Activated naive CD4-positive, alpha-beta T cell treated with anti-CD3 and anti-CD28 coated beads, Interleukin-2, amount 10 ng/mL, durations not matched to agents 7 days and 5 days (primary cell): ENCODE measurements around the gene SPEG.

Experiments
- CTCF ChIA-PET: fragments of 350-600 bp; sonication (Branson Sonifier 250); formaldehyde crosslinking; loops from one replicate; lab custom pipeline; 2021; ENCODE audit warnings: antibody characterized with exemption; lab: Charles Lee
- DNase-seq: peaks from one replicate; pipeline ENCODE4 v3.0.0-alpha.2; 2020
- H3K27ac Mint-ChIP-seq: one replicate; pipeline ENCODE4 v1.8.0; 2021; ENCODE audit warnings: mild to moderate bottlenecking, moderate library complexity, mixed read lengths
- H3K27me3 Mint-ChIP-seq: one replicate; pipeline ENCODE4 v1.8.0; 2021; ENCODE audit warnings: mild to moderate bottlenecking, mixed read lengths
- H3K36me3 Mint-ChIP-seq: one replicate; pipeline ENCODE4 v1.8.0; 2021; ENCODE audit warnings: mixed read lengths
- H3K4me1 Mint-ChIP-seq: one replicate; pipeline ENCODE4 v1.8.0; 2021; ENCODE audit warnings: mixed read lengths
- H3K4me3 Mint-ChIP-seq: one replicate; pipeline ENCODE4 v1.8.0; 2021; ENCODE audit warnings: mild to moderate bottlenecking, moderate library complexity, mixed read lengths
- H3K9me3 Mint-ChIP-seq: one replicate; pipeline ENCODE4 v1.8.0; 2021; ENCODE audit warnings: mixed read lengths

SPEG gene

DNA sequence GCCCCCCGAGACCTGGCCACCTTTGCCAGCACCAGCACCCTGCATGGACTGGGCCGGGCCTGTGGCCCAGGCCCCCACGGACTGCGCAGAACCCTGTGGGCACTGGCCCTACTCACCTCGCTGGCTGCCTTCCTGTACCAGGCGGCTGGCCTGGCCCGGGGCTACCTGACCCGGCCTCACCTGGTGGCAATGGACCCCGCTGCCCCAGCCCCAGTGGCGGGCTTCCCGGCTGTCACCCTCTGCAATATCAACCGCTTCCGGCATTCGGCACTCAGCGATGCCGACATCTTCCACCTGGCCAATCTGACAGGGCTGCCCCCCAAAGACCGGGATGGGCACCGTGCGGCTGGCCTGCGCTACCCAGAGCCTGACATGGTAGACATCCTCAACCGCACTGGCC is 80.2 kb downstream of the SPEG start:
- DNase-seq = no peak
- CTCF ChIA-PET = no interaction called here
- Mint-ChIP-seq H3K27me3 (peaks cover 96% of the 10 kb centered on the region), H3K36me3 (no peaks in the 10 kb centered on the region), H3K4me1 (peaks cover 10% of the 10 kb centered on the region), H3K4me3 (no peak overlapping the region), H3K27ac (no peak overlapping the region), H3K9me3 (no peaks in the 10 kb centered on the region)

GRCh38 chr2:219515874-219516629 is 81.4 kb downstream of the SPEG start:
- CTCF ChIA-PET = interaction anchor here (1.0 kb wide), 2 partner anchors 14 to 16 kb away, joined by 3 to 4 read pairs; no protein-coding TSS in a partner anchor
- DNase-seq = no peak
- Mint-ChIP-seq H3K9me3 (no peaks in the 10 kb centered on the region), H3K4me3 (no peak overlapping the region), H3K27ac (no peak overlapping the region), H3K27me3 (peaks cover 96% of the 10 kb centered on the region), H3K4me1 (peaks cover 4% of the 10 kb centered on the region), H3K36me3 (no peaks in the 10 kb centered on the region)

DNA sequence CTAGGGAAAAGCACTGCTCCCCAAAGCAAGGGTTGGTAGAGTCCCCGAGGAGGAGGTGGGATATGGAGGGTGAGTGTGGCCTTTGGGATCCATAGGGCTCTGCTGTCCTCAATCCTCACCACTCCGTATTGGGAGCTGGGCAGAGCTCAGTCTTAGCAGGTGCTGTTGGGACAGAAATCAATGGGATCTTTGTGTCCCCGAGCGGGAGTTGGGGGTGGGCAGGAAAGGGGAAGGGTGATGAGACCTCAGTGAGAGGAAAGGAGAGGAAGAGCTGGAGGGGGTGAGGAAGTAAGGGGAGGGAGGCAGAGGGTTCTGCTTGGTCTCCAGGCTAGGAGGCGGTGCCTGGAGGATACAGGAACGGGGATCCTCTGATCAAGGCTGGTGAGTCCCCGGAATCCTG is 82.2 kb downstream of the SPEG start:
- CTCF ChIA-PET = interaction anchor here (0.6 to 1.2 kb wide), 3 partner anchors 17 to 370 kb away, joined by 3 read pairs; no protein-coding TSS in a partner anchor
- Mint-ChIP-seq H3K4me3 (no peak overlapping the region), H3K4me1 (peaks cover 4% of the 10 kb centered on the region), H3K36me3 (no peaks in the 10 kb centered on the region), H3K9me3 (no peaks in the 10 kb centered on the region), H3K27me3 (peaks cover 96% of the 10 kb centered on the region), H3K27ac (no peak overlapping the region)
- no peak for DNase-seq

GRCh38 chr2:219517954-219518778 is 83.5 kb downstream of the SPEG start:
- Mint-ChIP-seq H3K27ac (no peak overlapping the region), H3K9me3 (no peaks in the 10 kb centered on the region), H3K36me3 (no peaks in the 10 kb centered on the region), H3K4me1 (peaks cover 6% of the 10 kb centered on the region), H3K4me3 (no peak overlapping the region), H3K27me3 (peaks cover 96% of the 10 kb centered on the region)
- no peak for DNase-seq
- CTCF ChIA-PET = interaction anchor here (1.2 to 3.1 kb wide), 4 partner anchors 9 to 25 kb away, joined by 3 to 25 read pairs (median 6); a partner anchor contains a TSS

GRCh38 chr2:219519526-219519916 is 84.9 kb downstream of the SPEG start:
- H3K4me1 Mint-ChIP-seq = peaks cover 2% of the 10 kb centered on the region
- DNase-seq = no peak
- no peak overlapping the region for H3K27ac Mint-ChIP-seq
- no peaks in the 10 kb centered on the region for H3K36me3 Mint-ChIP-seq
- H3K9me3 Mint-ChIP-seq = no peaks in the 10 kb centered on the region
- peaks cover 96% of the 10 kb centered on the region for H3K27me3 Mint-ChIP-seq
- H3K4me3 Mint-ChIP-seq = no peak overlapping the region
- CTCF ChIA-PET = interaction anchor here (0.9 to 3.1 kb wide), 6 partner anchors 10 to 44 kb away, joined by 3 to 25 read pairs (median 7); a partner anchor contains a TSS

- Mint-ChIP-seq H3K4me1 (peaks cover 2% of the 10 kb centered on the region), H3K27ac (no peak overlapping the region), H3K9me3 (no peaks in the 10 kb centered on the region), H3K36me3 (no peaks in the 10 kb centered on the region), H3K27me3 (peaks cover 96% of the 10 kb centered on the region), H3K4me3 (no peak overlapping the region)
- CTCF ChIA-PET = interaction anchor here (1.1 to 3.1 kb wide), 6 partner anchors 10 to 117 kb away, joined by 5 to 25 read pairs (median 8); no protein-coding TSS in a partner anchor
- DNase-seq = no peak
Measured at GRCh38 chr2:219520079-219520478, 85.4 kb downstream of the SPEG start.

DNA sequence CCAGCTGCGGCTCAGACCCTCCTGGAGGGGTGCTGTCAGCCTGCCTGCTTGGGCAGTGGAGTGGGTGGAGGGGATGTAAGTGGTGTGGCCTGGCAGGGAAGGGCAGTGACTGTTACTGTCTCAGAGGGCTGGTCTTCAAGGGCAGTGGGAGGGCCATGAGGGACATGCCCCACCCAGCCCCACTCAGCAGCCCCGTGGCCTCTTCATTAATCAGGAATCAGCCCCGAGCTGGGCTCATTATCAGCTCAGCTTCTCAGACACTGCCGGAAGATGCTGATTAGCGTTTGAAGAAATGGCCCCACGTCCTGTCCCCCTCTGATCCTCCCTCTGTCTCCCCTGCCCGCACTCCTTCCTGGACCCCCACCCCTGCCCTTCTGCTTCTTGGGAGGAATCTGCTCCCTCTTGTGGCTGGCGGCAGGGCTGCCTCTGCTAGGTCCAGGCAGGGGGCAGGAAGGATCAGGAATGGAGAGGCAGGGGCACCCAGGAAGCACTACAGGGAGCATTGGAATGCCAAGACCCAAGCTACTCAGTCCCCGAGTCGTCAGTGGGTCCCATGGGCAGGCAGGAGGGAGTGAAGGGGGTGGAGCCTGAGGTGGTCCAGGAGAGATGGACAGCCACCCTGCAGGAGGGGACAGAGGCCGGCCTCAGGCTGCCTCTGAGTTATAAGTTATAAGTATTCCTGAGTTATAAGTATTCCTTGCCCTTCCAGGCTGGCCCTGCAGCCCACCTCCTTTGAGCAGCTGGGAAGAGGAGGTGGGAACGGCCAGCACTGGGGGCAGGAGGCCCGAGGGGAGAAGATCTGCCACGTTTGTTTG is 86.6 kb downstream of the SPEG start:
- Mint-ChIP-seq H3K9me3 (no peaks in the 10 kb centered on the region), H3K4me3 (no peak overlapping the region), H3K27me3 (peaks cover 96% of the 10 kb centered on the region), H3K4me1 (peaks cover 2% of the 10 kb centered on the region), H3K36me3 (no peaks in the 10 kb centered on the region), H3K27ac (no peak overlapping the region)
- CTCF ChIA-PET = interaction anchor here (1.0 to 3.1 kb wide), 7 partner anchors 9 to 118 kb away, joined by 3 to 25 read pairs (median 7); no protein-coding TSS in a partner anchor
- no peak for DNase-seq

- CTCF ChIA-PET = interaction anchor here (1.0 to 10.9 kb wide), 2 partner anchors 11 to 120 kb away, joined by 3 to 126 read pairs; no protein-coding TSS in a partner anchor
- Mint-ChIP-seq H3K27me3 (peaks cover 96% of the 10 kb centered on the region), H3K27ac (no peak overlapping the region), H3K4me1 (peaks cover 2% of the 10 kb centered on the region), H3K9me3 (no peaks in the 10 kb centered on the region), H3K4me3 (no peak overlapping the region), H3K36me3 (no peaks in the 10 kb centered on the region)
- DNase-seq = no peak
Measured at GRCh38 chr2:219522111-219523030, 87.7 kb downstream of the SPEG start.

- no peak for DNase-seq
- H3K27me3 Mint-ChIP-seq = peaks cover 96% of the 10 kb centered on the region
- H3K27ac Mint-ChIP-seq = no peak overlapping the region
- H3K4me1 Mint-ChIP-seq = peaks cover 2% of the 10 kb centered on the region
- no peaks in the 10 kb centered on the region for H3K36me3 Mint-ChIP-seq
- CTCF ChIA-PET = interaction anchor here (0.6 to 10.9 kb wide), 3 partner anchors 18 to 121 kb away, joined by 3 to 126 read pairs (median 3); no protein-coding TSS in a partner anchor
- no peak overlapping the region for H3K4me3 Mint-ChIP-seq
- no peaks in the 10 kb centered on the region for H3K9me3 Mint-ChIP-seq
Measured at GRCh38 chr2:219523031-219523671, 88.5 kb downstream of the SPEG start.

GRCh38 chr2:219524817-219525216 is 90.2 kb downstream of the SPEG start:
- Mint-ChIP-seq H3K4me3 (no peak overlapping the region), H3K4me1 (peaks cover 2% of the 10 kb centered on the region), H3K9me3 (no peaks in the 10 kb centered on the region), H3K27me3 (peaks cover 100% of the 10 kb centered on the region), H3K36me3 (no peaks in the 10 kb centered on the region), H3K27ac (no peak overlapping the region)
- no peak for DNase-seq
- CTCF ChIA-PET = interaction anchor here (1.0 to 10.9 kb wide), 6 partner anchors 14 to 122 kb away, joined by 3 to 131 read pairs (median 6); partner anchors contain the start of gene GMPPA

DNA sequence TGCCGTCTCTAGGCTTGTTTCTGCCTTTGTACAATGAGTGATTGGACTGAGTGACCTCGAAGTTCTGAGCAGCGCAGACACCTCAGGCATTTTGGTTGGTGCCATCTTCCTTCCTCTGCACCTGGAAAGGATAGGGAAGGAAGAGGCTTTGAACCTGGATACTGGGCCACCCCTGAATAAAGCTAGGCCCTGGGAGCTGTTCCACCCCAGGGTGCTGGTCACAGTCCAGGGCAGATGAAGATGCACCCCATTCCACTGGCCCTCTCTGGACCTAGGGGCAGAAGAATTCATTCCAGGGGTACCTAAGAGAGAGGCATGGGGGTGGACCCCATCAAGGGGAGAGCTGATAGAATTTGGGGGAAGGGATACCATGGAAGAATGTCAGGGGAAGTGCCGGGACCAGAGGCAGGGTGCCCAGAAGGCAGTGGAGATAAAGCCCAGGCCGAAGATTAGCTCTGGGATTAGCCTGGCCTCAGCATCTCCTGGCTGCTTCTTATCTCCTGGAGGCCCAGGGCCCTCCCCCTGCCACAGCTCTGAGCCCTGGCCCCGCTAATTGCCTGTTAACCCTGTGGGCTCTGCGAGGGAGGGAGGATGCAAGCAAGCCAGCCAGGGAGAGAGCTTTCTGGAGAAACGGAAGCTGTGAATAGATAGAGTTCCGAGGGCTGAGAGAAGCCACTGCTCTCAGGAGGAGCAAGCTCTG is 91.0 kb downstream of the SPEG start:
- peaks cover 100% of the 10 kb centered on the region for H3K27me3 Mint-ChIP-seq
- H3K4me3 Mint-ChIP-seq = no peak overlapping the region
- H3K36me3 Mint-ChIP-seq = no peaks in the 10 kb centered on the region
- H3K9me3 Mint-ChIP-seq = no peaks in the 10 kb centered on the region
- peaks cover 2% of the 10 kb centered on the region for H3K4me1 Mint-ChIP-seq
- CTCF ChIA-PET = interaction anchor here (0.6 to 10.9 kb wide), 7 partner anchors 16 to 123 kb away, joined by 3 to 131 read pairs (median 9); partner anchors contain the start of gene GMPPA
- no peak for DNase-seq
- H3K27ac Mint-ChIP-seq = no peak overlapping the region
